Neural progenitor cell (in vitro differentiated cells): Measurements from ENCODE around the gene NCOA1.

Experiments
- EZH2 ChIP-seq: fragments of 200-600 bp; sonication (generic); IDR thresholded peaks from 2 replicates; pipeline ENCODE4 v1.6.1; 2017; ENCODE audit warnings: antibody characterized with exemption, mild to moderate bottlenecking, moderate library complexity
- TF ChIP-seq, protein P1 (sequence below): fragments of 200-600 bp; sonication (generic); IDR thresholded peaks from 2 replicates; pipeline ENCODE4 v1.5.1; 2017; ENCODE audit warnings: antibody characterized with exemption, mild to moderate bottlenecking

DNA sequence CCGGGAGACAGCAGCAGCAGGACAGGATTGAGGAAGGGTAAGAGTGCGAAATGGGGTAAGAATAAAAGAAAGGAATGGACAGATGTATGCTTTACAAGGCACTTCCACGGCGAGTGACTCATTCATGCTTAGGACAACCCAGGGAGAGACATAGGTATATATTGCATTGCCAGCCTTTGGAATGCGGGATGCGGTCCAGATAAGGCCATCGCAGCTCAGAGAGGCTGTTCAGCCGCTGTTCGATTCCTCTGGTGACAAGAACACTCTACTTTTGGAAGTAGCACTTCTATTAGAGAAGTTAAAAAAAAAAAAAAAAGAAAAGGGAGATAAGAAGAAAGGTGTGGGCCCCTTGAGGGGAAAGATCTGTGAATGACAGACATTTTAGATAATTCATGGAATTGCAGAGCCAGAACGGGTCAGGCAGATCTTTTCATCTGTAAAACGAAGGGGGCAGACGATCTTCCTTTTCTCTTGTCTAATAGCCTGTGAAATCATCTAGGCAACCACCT, 819 bp upstream of the NCOA1 start:
- no peak for TF ChIP-seq EZH2
- TF ChIP-seq, protein P1, sequence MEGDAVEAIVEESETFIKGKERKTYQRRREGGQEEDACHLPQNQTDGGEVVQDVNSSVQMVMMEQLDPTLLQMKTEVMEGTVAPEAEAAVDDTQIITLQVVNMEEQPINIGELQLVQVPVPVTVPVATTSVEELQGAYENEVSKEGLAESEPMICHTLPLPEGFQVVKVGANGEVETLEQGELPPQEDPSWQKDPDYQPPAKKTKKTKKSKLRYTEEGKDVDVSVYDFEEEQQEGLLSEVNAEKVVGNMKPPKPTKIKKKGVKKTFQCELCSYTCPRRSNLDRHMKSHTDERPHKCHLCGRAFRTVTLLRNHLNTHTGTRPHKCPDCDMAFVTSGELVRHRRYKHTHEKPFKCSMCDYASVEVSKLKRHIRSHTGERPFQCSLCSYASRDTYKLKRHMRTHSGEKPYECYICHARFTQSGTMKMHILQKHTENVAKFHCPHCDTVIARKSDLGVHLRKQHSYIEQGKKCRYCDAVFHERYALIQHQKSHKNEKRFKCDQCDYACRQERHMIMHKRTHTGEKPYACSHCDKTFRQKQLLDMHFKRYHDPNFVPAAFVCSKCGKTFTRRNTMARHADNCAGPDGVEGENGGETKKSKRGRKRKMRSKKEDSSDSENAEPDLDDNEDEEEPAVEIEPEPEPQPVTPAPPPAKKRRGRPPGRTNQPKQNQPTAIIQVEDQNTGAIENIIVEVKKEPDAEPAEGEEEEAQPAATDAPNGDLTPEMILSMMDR: no peak
